HG03457 (cell line): ENCODE data around the gene TRAF3IP1.
A peak's percentile ranks its signal among the peaks of the same experiment; 100 is the strongest.
"Not testable (repeated sequence)": the region's sequence is repeated elsewhere in the genome, so short reads cannot be mapped to it uniquely, and the experiment has no call there.

ENCODE experiments used
- ATAC-seq: cut with Tn5 transposase; IDR thresholded peaks from one replicate; pipeline ENCODE4 v1.9.1; 2021; ENCODE audit warnings: moderate number of reproducible peaks; ENCODE audit not compliant: unreplicated experiment

The TRAF3IP1 gene

DNA sequence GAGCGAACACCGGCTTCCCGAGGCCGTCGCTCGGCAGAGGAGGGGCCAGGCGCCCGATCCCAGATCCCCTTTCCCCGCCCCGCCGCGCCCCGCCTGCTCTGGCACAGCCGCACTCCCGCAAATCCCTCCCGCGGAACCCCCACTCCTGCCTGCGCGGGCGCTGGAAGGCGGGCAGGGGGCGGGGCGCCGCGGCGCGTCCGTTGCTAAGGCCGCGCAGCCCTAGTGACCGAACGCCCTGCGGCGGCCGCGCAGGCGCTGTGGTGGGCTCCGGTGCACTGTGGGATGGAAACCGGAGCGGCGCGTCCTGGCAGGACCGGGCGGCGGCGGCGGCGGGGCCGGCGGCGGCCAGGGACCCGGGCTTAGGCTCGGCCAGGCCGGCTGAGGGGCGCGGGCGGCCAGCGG, at the start of gene TRAF3IP1:
Gene TRAF3IP1 (plus strand): TSS at position 273 of the 402 bp plus-strand sequence. CDS start 145 bp downstream, outside the sequence.
- peak; percentile 87 for ATAC-seq

GRCh38 chr2:238270606-238271005, 49.7 kb upstream of the TRAF3IP1 start:
- ATAC-seq: no peak

DNA sequence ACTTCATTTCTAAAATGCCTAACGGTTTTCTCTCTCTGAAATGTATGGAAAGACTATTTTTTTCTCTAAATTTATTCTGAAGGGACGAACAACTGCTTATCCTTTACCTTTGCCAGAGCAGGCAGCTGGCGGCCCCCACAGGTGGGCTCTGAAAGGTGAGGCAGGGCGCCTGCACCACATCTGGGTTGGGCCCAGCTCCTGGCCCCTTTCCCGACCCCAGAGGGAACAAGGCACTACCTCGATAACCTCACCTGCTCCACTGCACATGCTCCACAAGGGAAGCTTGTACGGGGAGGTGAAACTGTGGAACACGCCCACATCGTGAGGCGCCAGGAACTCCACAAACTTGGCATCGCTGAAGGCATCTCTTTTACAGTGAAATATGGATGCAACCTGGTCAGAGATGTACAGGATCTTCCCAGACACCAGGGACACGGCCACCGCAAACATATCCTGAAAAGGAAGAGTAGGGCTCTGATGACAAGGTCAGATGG, 49.2 kb upstream of the TRAF3IP1 start:
- no peak for ATAC-seq

- not testable (repeated sequence) for ATAC-seq
These were observed 48.6 kb upstream of the TRAF3IP1 start for GRCh38 chr2:238271686-238272085.

DNA sequence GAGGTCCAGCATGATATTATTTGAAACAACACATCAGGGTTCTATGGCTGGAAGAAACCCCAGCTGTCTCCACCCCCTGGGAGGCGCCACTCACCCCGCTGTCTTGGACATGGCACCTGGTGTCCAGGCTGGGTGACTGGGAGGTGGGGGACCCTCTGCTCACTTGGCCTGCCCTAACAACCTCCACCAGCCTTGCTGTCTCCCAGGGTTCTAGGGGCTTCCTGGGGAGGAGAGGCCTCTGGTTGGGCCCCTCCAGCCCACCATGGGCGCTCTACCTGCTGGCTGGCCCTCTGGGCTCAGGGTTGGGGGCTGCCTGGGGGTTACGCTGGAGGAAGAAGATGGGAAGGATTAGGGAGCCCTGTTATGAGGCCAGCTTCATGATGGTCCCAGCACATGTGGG, 48.2 kb upstream of the TRAF3IP1 start:
- ATAC-seq: no peak

- ATAC-seq: not testable (repeated sequence)
These were observed 46.9 kb upstream of the TRAF3IP1 start for GRCh38 chr2:238273433-238273832.

- ATAC-seq: no peak
These were observed 46.0 kb upstream of the TRAF3IP1 start for GRCh38 chr2:238274152-238274865.

DNA sequence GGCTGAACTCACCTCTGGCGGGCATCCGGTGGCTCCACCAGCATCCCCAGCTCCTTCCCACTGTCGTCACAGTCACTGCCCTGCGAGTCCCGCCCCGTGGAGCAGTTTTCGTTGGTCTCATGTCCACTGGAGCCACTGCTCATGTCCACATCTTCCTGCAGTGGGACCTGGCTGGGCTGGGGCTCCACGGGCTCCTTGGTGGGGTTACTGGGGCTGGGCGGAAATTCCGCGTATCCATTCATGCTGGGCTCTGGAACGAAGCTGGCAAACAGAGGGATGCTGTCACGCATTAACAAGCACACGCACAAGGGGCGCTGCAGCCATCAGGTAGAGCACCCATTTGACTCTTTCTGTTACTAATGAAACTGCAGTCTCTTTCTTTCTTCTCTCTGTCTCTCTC, 42.6 kb upstream of the TRAF3IP1 start:
- no peak for ATAC-seq

DNA sequence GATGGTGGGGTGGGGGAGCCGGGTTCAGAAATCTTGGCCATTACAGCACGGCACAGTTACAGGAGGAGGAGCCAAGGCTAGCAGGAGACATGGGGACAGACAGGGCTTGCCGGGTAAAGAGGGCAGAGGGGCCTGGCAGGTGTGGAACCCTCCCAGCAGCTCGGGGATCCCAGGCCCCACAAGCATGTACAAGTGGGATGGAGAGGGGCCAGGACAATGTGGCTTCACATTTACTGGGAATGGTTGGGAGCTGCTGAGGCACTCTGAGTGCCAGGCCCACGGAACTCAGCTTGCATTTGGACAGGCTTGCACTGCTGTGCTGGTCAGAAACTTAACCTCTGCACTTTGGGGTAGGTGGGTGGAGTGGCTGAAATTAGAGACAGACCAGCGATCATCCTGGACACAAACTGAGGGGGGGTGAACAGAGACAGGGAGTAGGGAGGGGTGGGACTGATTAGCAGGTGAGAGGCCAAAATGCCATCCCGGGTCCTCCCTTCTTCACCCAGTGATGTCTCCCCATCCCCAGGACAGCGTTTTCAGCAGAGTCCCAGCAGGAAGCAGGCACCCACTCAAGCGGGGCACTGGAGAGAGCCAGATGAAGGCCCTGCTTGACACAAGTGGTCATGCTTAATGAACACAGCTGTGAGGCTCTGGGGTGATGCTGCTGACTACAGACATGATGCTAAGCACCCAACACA, 41.5 kb upstream of the TRAF3IP1 start:
- ATAC-seq: no peak

DNA sequence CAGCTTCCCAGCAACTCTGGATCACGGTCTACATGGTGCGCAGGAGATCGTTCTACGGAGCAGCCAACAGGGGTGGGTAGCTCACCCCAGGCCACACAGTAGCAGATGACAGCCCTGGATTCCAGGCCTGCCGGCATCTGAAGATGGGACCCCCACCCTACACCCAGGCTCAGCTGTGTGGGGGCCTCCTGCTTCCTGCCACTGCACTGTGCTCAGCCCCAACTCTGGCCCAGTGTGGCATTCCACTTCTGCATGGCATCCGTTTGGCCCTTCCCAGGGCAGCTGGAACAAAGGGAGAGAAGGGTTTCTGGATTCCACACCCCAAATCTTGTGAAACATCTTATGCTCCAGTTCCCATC, 41.0 kb upstream of the TRAF3IP1 start:
- ATAC-seq: no peak

DNA sequence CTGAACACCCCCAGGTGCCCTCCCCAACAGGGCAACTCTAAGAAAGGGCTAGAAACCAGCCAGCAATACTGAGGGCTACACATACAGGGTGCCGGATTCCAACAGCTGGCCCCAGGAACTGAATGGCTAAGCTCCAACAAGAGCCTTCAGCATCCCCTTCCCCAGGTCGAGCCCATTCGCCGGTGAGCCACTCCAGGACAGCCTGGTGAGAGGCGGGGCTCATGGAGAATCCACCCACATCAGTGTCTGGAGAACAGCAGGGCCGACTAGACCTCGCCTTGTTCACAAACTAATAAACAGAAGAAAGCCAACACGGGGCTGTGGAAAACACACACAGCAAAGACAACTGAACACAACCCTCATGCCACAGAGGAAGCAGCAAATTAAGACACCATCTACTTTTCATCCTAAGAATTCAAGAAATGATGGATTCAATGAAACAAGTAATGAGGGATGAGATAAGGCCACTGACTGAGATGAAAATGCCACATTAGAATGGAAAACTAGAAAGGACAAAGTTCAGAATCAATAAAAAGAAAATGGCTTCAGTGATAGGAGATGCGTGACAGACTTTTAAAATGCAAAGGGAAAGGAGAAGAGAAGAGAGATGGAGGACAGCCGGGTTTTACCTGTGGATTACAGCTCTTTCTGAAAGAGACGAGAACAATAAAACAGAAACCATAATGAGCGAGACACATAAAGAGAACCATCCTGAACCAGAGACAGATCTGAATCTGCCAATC, 40.1 kb upstream of the TRAF3IP1 start:
- no peak for ATAC-seq

DNA sequence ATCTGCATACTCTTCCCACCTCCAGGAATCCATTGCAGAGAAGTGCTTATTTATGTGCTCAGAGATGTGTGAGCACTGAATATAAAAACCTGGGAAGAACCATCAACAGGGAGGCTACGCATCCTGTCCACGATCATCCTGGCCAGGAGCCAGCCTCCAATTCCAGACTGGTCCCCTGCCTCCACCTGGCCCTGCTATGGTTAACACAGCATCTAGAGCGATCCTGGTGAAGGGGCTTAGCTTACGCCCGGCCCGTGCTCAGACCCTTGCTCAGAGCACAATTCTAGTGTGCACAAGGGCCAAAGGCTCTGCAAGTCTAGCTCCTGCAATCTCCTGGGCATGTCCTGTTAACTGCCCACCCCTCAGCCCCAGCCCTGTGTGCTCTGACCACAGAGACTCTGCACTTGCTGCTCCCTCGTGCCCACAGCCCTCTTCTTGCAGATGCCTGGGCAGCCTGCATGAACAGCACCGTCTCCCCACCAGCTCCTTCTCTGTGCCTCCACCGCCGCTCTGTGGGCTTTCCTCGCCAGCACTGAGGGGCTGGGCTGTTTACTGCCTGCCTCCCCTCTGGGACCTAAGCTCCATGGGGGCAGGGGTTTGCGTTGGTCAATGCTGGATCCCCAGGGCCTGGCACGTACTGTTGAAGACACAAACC, 38.4 kb upstream of the TRAF3IP1 start:
- no peak for ATAC-seq

DNA sequence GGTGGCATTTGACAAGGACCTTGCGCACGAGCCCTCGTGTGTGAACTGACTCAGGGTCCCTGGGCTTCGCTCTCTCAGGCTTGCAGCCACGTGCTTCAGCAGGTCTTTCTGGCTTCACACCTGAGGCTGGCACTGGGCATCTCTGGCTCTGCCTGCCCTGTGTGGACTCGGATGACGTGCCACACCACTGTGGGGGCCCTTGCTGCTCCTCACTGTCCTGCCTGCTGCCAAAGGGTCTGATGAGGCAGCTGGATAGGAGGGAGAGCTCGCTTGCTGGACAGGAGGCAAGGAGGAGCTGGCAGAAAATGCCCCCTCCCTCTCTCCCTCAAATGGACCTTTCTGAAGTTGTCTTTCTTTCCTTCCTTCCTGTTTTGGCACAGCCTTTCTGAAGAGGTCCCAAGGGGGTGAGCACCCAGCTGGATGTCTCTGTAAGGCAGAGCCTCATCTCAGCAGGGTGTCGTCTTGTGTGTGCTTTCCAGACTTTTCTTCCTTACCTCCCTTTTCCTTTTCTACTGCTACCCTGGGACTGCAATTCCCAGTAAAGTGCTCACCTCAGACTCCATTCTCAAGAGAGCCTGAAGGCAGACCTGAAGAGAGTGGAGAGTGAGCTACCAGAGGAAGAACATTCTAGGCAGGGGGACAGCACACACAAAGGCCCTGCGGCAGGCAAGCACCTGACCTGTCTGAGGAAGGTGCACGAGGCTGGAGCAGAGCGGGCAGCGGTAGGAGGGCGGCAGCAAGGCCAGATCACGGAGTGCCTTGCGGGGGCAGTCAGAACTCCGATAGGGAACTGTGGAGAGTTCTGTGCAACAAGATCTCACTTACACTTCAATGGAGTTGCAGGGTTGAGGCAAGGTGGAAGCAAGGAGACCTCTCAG, 37.2 kb upstream of the TRAF3IP1 start:
- no peak for ATAC-seq

DNA sequence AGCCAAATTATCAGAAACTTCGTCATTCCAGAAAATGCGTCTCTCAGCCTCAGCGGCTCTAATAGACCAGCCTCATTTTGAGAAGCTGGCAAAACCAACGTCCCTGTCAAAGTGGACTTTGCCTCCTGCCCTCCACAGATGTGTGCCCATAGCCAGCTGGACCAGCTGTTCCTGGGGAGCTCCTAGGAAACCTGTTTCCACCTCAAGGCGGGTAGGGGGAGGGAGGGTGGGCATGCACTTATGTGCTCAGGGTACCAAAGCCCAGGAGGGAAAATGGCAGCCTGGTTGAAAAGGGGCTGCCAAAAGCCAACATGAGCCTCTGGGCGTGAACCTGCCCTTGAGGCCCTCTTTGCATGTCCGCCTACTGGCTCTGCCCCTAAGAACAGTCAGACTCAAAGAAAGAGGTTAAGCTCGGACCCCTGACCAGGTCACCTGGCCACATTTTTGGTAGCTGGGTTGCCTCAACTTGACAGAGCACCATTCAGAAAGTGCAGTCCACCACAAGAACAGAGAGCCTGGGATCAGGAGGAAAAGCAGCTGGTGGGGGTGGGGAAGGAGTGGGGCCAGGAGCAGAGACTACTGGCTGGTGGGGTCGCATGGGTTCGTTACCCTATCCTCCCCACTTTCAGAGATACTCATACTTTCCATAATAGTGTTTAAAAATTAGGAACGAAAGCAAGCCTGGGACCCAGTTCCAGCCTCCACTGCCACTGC, 35.4 kb upstream of the TRAF3IP1 start:
- no peak for ATAC-seq

DNA sequence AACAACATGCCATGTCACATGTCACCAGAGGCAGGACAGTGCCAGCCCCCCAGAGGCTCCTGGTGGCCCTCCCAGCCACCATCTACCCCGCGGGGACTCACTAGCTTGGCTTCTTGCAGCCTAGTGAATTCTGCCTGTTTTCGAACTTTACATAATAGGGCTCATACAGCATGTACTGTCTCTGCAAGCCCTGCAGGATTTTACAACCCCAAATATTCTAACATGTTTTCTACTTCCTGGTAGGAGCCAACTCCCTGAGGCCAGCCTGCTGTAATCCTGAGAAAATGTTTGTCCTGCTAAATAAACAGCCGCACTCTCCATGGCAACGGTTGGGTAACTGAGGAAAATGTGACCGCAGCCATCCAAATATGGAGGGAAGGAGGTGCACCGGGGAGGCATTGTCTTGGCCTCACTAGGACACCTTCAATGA, 34.6 kb upstream of the TRAF3IP1 start:
- ATAC-seq: no peak

- ATAC-seq: no peak
These were observed 34.2 kb upstream of the TRAF3IP1 start for GRCh38 chr2:238286095-238286494.

- no peak for ATAC-seq
These were observed 33.8 kb upstream of the TRAF3IP1 start for GRCh38 chr2:238286551-238286950.

- ATAC-seq: no peak
These were observed 33.2 kb upstream of the TRAF3IP1 start for GRCh38 chr2:238286987-238287736.
